ENCODE results near the gene NINJ1.
"Not testable (repeated sequence)": the region's sequence is repeated elsewhere in the genome, so short reads cannot be mapped to it uniquely, and the experiment has no call there.

Gene NINJ1

GRCh38 chr9:93161786-93162562 lies 27.9 kb upstream of the NINJ1 start:
- DNase-seq (ENCODE audit: low read depth in 2 of 3, low spot score in 2 of 3): no peak

- DNase-seq (ENCODE audit: low read depth in 2 of 3, low spot score in 2 of 3): peak; percentile 44 to 68 (median 64)
Measured at GRCh38 chr9:93159601-93160471, 25.8 kb upstream of the NINJ1 start.

GRCh38 chr9:93156475-93157008 lies 22.5 kb upstream of the NINJ1 start:
- no peak for DNase-seq (ENCODE audit: low read depth in 2 of 3, low spot score in 2 of 3)

- no peak for DNase-seq (ENCODE audit: low read depth in 2 of 3, low spot score in 2 of 3)
Measured at GRCh38 chr9:93155716-93156474, 21.8 kb upstream of the NINJ1 start.

GRCh38 chr9:93154293-93154903 lies 20.3 kb upstream of the NINJ1 start:
- no peak for DNase-seq (ENCODE audit: low read depth in 2 of 3, low spot score in 2 of 3)

- no peak for DNase-seq (ENCODE audit: low read depth in 2 of 3, low spot score in 2 of 3)
Measured at GRCh38 chr9:93151097-93151784, 17.2 kb upstream of the NINJ1 start.

- DNase-seq (ENCODE audit: low read depth in 2 of 3, low spot score in 2 of 3): no peak
Measured at GRCh38 chr9:93149361-93149760, 15.3 kb upstream of the NINJ1 start.

GRCh38 chr9:93148721-93149120 lies 14.7 kb upstream of the NINJ1 start:
- DNase-seq (ENCODE audit: low read depth in 2 of 3, low spot score in 2 of 3): no peak

- no peak for DNase-seq (ENCODE audit: low read depth in 2 of 3, low spot score in 2 of 3)
Measured at GRCh38 chr9:93147632-93148031, 13.6 kb upstream of the NINJ1 start.

- not testable (repeated sequence) for DNase-seq (ENCODE audit: low read depth in 2 of 3, low spot score in 2 of 3)
Measured at GRCh38 chr9:93146696-93147095, 12.6 kb upstream of the NINJ1 start.

GRCh38 chr9:93143830-93144530 lies 9.9 kb upstream of the NINJ1 start:
- no peak for DNase-seq (ENCODE audit: low read depth in 2 of 3, low spot score in 2 of 3)

GRCh38 chr9:93141771-93142483 lies 7.9 kb upstream of the NINJ1 start:
- DNase-seq (ENCODE audit: low read depth in 2 of 3, low spot score in 2 of 3): no peak

GRCh38 chr9:93139365-93140182 lies 5.5 kb upstream of the NINJ1 start:
- DNase-seq (ENCODE audit: low read depth in 2 of 3, low spot score in 2 of 3): no peak

GRCh38 chr9:93138171-93138764 lies 4.2 kb upstream of the NINJ1 start:
- no peak for DNase-seq (ENCODE audit: low read depth in 2 of 3, low spot score in 2 of 3)

- no peak for DNase-seq (ENCODE audit: low read depth in 2 of 3, low spot score in 2 of 3)
Measured at GRCh38 chr9:93137362-93137761, 3.3 kb upstream of the NINJ1 start.

- no peak for DNase-seq (ENCODE audit: low read depth in 2 of 3, low spot score in 2 of 3)
Measured at GRCh38 chr9:93136011-93136440, 2.0 kb upstream of the NINJ1 start.

GRCh38 chr9:93134740-93135444 lies 841 bp upstream of the NINJ1 start:
- no peak for DNase-seq (ENCODE audit: low read depth in 2 of 3, low spot score in 2 of 3)

Data from activated CD8-positive, alpha-beta memory T cell treated with anti-CD3 and anti-CD28 coated beads for 48 hours (primary cell).